ENCODE results near the gene DNAJC12.

DNAJC12 gene

DNA sequence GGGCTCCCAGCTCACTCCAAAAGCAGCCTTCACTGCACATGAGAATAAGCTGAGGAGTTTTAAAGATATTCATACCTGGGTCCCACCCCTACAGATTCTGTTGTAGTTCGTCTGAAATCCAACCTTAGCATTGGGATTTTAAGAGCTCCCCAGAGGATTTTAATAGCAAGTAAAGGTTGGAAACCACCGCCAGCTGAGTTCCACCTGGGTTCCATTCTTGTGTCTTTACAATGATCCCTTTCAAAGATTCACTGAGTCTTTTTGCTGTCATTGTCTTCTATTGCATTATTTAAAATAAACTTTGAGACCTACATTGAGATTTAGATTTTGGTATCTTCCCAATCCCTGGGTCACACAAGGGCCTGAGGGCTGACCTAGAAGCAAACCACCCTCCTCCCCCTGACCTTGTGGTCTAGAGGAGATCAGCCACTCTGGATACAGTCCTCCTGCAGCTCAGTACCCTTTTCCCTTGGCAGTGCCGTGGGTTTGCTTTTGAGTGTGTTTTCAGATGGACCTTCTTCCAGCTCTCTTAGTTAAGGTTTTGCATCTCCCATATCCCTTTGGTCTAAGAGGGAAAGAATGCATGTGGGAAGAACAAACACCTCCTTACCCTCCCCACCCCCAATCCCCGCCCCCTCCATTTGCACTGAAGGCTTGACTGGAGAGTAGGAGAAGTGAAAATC lies 23.9 kb upstream of the DNAJC12 start:
- H3K4me1 ChIP-seq = no peaks in the 10 kb centered on the region
- no peak for DNase-seq
- TF ChIP-seq, protein P1, sequence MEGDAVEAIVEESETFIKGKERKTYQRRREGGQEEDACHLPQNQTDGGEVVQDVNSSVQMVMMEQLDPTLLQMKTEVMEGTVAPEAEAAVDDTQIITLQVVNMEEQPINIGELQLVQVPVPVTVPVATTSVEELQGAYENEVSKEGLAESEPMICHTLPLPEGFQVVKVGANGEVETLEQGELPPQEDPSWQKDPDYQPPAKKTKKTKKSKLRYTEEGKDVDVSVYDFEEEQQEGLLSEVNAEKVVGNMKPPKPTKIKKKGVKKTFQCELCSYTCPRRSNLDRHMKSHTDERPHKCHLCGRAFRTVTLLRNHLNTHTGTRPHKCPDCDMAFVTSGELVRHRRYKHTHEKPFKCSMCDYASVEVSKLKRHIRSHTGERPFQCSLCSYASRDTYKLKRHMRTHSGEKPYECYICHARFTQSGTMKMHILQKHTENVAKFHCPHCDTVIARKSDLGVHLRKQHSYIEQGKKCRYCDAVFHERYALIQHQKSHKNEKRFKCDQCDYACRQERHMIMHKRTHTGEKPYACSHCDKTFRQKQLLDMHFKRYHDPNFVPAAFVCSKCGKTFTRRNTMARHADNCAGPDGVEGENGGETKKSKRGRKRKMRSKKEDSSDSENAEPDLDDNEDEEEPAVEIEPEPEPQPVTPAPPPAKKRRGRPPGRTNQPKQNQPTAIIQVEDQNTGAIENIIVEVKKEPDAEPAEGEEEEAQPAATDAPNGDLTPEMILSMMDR (IDR thresholded peaks at IDR 0.05; ENCODE audit: low read depth, low read length) = no peak
- H3K9me3 ChIP-seq = no peaks in the 10 kb centered on the region
- H3K4me3 ChIP-seq (ENCODE audit: low read depth, low read length) = no peak overlapping the region
- H3K36me3 ChIP-seq = no peaks in the 10 kb centered on the region
- no peaks in the 10 kb centered on the region for H3K27me3 ChIP-seq

DNA sequence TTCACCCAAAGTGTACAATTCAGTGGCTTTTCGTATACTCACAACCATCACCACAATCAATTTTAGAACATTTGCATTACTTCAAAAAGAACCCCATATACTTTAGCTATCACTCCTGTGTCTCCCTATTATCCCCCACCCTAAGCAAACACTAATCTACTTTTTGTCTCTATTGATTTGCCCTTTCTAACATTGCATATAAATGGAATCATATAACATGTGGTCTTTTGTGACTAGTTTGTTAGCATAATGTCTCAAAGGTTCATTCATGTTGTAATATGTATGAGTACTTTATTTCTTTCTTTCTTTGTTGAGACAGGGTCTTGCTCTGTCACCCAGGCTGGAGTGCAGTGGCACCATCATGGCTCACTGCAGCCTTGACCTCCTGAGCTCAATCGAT lies 21.0 kb upstream of the DNAJC12 start:
- no peaks in the 10 kb centered on the region for H3K9me3 ChIP-seq
- no peaks in the 10 kb centered on the region for H3K4me1 ChIP-seq
- DNase-seq = no peak
- H3K4me3 ChIP-seq (ENCODE audit: low read depth, low read length) = no peak overlapping the region
- no peaks in the 10 kb centered on the region for H3K36me3 ChIP-seq
- TF ChIP-seq, protein P1 (IDR thresholded peaks at IDR 0.05; ENCODE audit: low read depth, low read length) = no peak
- no peaks in the 10 kb centered on the region for H3K27me3 ChIP-seq

DNA sequence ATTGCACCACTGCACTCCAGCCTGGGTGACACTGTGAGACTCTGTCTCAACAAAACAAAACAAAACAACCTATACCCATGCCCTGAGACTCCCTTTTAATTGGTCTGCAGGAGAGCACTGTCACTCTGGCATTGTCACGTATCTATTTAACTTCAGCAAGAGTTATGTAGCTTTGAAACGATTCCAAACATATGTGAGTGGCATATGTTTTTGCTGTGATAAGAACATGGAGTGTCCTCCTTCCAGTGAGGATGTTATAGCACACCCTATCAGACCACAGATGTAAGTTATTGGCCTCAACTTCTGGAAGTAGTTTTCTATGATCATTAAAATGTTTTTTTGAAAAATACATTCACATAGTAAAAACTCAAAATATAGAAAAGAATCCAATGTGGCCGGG lies 15.5 kb upstream of the DNAJC12 start:
- TF ChIP-seq, protein P1 (IDR thresholded peaks at IDR 0.05; ENCODE audit: low read depth, low read length) = no peak
- Histone ChIP-seq H3K9me3 (no peaks in the 10 kb centered on the region), H3K4me3 (ENCODE audit: low read depth, low read length) (no peak overlapping the region), H3K4me1 (no peaks in the 10 kb centered on the region), H3K27me3 (no peaks in the 10 kb centered on the region), H3K36me3 (no peaks in the 10 kb centered on the region)
- no peak for DNase-seq

DNA sequence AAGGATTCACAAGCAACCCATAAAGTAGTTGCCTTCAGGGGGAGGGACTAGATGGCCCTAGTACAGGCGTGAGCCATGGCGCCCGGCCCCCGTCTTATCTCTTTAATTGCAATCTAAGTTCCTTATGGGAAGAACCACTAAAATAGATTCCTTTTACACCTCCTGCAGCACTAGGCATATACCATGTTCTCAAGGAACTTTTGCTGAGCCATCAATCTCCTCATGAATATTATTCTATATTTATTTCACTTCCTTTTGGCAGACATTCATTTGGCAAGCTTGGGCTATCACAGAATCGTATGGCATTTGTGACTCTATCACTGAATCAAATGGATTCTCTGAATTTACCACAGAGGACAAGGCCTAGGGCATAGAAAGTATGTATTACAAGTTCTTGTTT lies 14.8 kb upstream of the DNAJC12 start:
- DNase-seq = no peak
- TF ChIP-seq, protein P1 (IDR thresholded peaks at IDR 0.05; ENCODE audit: low read depth, low read length) = no peak

DNA sequence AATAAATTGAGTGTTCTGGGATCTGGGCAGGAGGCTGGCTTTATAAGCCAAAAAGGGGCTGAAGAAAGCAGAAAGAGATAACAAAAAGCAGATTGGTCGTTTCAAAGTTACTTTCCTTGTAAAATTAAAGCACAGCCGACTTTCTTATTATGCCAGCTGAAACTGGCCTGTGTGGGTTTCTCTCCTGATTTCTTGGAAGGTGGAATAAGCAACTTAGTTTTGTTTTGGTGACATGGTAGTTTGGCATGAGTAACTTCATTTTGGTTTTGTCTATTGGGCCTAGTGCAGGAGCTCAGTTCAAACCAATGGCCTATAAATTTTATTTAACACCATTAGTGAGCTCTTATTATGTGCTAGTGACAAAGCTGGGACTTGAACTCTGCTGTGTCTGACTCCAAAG lies 13.2 kb upstream of the DNAJC12 start:
- Histone ChIP-seq H3K27me3 (no peaks in the 10 kb centered on the region), H3K36me3 (no peaks in the 10 kb centered on the region), H3K9me3 (no peaks in the 10 kb centered on the region), H3K4me1 (no peaks in the 10 kb centered on the region), H3K4me3 (ENCODE audit: low read depth, low read length) (no peak overlapping the region)
- no peak for DNase-seq
- TF ChIP-seq, protein P1 (IDR thresholded peaks at IDR 0.05; ENCODE audit: low read depth, low read length) = no peak

More for the DNA sequence above, 14.8 kb upstream of the DNAJC12 start:
- Histone ChIP-seq H3K9me3 (no peaks in the 10 kb centered on the region), H3K27me3 (no peaks in the 10 kb centered on the region), H3K4me3 (ENCODE audit: low read depth, low read length) (no peak overlapping the region), H3K4me1 (no peaks in the 10 kb centered on the region), H3K36me3 (no peaks in the 10 kb centered on the region)

DNA sequence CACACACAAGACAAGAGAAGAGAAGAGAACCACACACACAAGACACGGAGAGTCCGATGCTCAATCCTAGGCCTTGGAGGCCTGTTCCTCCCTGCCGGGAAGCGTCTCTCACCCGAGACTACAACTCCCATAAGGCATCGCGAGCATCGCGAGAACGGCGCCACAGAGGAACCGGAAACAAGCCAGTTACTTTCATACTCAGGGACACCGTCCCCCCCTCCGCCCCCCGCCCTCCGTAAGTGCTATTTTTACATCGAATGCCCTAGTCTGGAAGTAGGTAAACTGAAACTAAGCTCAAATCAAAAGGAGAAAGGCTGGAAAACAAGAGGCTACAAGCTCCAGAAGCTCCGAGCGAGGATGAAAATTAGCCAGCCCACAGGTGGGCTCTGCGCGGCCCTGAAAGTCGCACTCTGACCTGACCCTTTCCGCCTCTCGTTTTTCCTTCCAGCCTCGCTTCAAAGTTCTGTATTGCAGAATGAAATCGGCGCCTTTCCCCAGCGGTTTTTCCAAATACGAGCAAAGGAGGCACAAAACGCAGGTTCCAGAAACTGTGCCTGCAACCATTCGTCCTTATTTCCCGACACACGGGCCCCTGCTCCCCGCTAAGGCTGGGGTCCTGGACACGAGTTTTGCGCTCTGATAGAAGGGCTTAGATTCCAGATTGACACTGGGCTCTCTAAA lies 11.5 kb upstream of the DNAJC12 start:
- TF ChIP-seq, protein P1 (IDR thresholded peaks at IDR 0.05; ENCODE audit: low read depth, low read length) = no peak
- no peaks in the 10 kb centered on the region for H3K9me3 ChIP-seq
- H3K4me3 ChIP-seq (ENCODE audit: low read depth, low read length) = peak overlapping the region; percentile 94
- no peaks in the 10 kb centered on the region for H3K4me1 ChIP-seq
- H3K36me3 ChIP-seq = no peaks in the 10 kb centered on the region
- no peaks in the 10 kb centered on the region for H3K27me3 ChIP-seq
- DNase-seq = peak; percentile 92

All from BE2C (cell line).